ENCODE measurements around the gene ENG.

The ENG gene

GRCh38 chr9:127854184-127854806 lies at the start of gene ENG:
Gene ENG, minus strand, starts transcription at chr9:127854658. Its CDS starts 303 bp downstream, at chr9:127854355.
- Mint-ChIP-seq H3K9me3 (peaks cover 13% of the 10 kb centered on the region), H3K27me3 (peaks cover 5% of the 10 kb centered on the region), H3K27ac (peak within 1 kb of the TSS; percentile 88), H3K36me3 (peaks cover 24% of the 10 kb centered on the region), H3K4me3 (peak within 1 kb of the TSS; percentile 88), H3K4me1 (peaks cover 43% of the 10 kb centered on the region)
- CTCF ChIA-PET: interaction anchor here (2.4 to 2.5 kb wide), 2 partner anchors 15 to 119 kb away, joined by 8 to 10 read pairs; partner anchors contain the start of gene TOR2A
- DNase-seq: peak; percentile 57

GRCh38 chr9:127903557-127904475 lies 49.4 kb upstream of the ENG start:
- CTCF ChIA-PET: interaction anchor here (0.7 to 4.3 kb wide), 4 partner anchors 12 to 119 kb away, joined by 3 to 21 read pairs (median 4); no protein-coding TSS in a partner anchor
- Mint-ChIP-seq H3K4me1 (peaks cover 56% of the 10 kb centered on the region), H3K36me3 (peaks cover 29% of the 10 kb centered on the region), H3K9me3 (no peaks in the 10 kb centered on the region), H3K27me3 (no peaks in the 10 kb centered on the region), H3K27ac (peak overlapping the region; percentile 99), H3K4me3 (peak overlapping the region; percentile 92)
- DNase-seq: peak; percentile 90

GRCh38 chr9:127899128-127899943 lies 44.9 kb upstream of the ENG start, which contains the start of gene ST6GALNAC6:
Gene ST6GALNAC6, minus strand, starts transcription at chr9:127899603. Its CDS starts 1,622 bp downstream, at chr9:127897981.
- H3K27ac Mint-ChIP-seq: peak within 1 kb of the TSS; percentile 83
- no peaks in the 10 kb centered on the region for H3K27me3 Mint-ChIP-seq
- peaks cover 53% of the 10 kb centered on the region for H3K36me3 Mint-ChIP-seq
- peak within 1 kb of the TSS; percentile 84 for H3K4me3 Mint-ChIP-seq
- H3K4me1 Mint-ChIP-seq: peaks cover 41% of the 10 kb centered on the region
- DNase-seq: peak; percentile 77
- peaks cover 6% of the 10 kb centered on the region for H3K9me3 Mint-ChIP-seq
- CTCF ChIA-PET: interaction anchor here (1.2 to 1.3 kb wide), 2 partner anchors 9 to 11 kb away, joined by 4 to 5 read pairs; no protein-coding TSS in a partner anchor

- Mint-ChIP-seq H3K4me3 (peak overlapping the region; percentile 81), H3K4me1 (peaks cover 38% of the 10 kb centered on the region), H3K27ac (peak overlapping the region; percentile 54), H3K27me3 (no peaks in the 10 kb centered on the region), H3K36me3 (peaks cover 55% of the 10 kb centered on the region), H3K9me3 (peaks cover 12% of the 10 kb centered on the region)
- CTCF ChIA-PET: interaction anchor here (1.2 kb wide), 2 partner anchors 9 to 11 kb away, joined by 4 to 5 read pairs; no protein-coding TSS in a partner anchor
- DNase-seq: peak; percentile 36
Observed at GRCh38 chr9:127898433-127899127, 44.1 kb upstream of the ENG start.

- H3K4me3 Mint-ChIP-seq: peak overlapping the region; percentile 28
- peaks cover 66% of the 10 kb centered on the region for H3K36me3 Mint-ChIP-seq
- CTCF ChIA-PET: no interaction called here
Observed at GRCh38 chr9:127897193-127897692, 42.8 kb upstream of the ENG start.

GRCh38 chr9:127896395-127897192 lies 42.1 kb upstream of the ENG start:
- Mint-ChIP-seq H3K4me3 (no peak overlapping the region), H3K27ac (no peak overlapping the region), H3K36me3 (peaks cover 67% of the 10 kb centered on the region), H3K9me3 (peaks cover 21% of the 10 kb centered on the region), H3K4me1 (peaks cover 36% of the 10 kb centered on the region), H3K27me3 (no peaks in the 10 kb centered on the region)
- CTCF ChIA-PET: no interaction called here
- no peak for DNase-seq

More at GRCh38 chr9:127897193-127897692, 42.8 kb upstream of the ENG start:
- Mint-ChIP-seq H3K4me1 (peaks cover 42% of the 10 kb centered on the region), H3K27ac (no peak overlapping the region), H3K27me3 (no peaks in the 10 kb centered on the region), H3K9me3 (peaks cover 21% of the 10 kb centered on the region)
- peak; percentile 40 for DNase-seq

GRCh38 chr9:127895811-127896210 lies 41.4 kb upstream of the ENG start:
- Mint-ChIP-seq H3K27me3 (no peaks in the 10 kb centered on the region), H3K4me3 (no peak overlapping the region), H3K27ac (no peak overlapping the region), H3K4me1 (peaks cover 33% of the 10 kb centered on the region), H3K36me3 (peaks cover 69% of the 10 kb centered on the region), H3K9me3 (peaks cover 21% of the 10 kb centered on the region)
- DNase-seq: no peak
- CTCF ChIA-PET: interaction anchor here (1.4 kb wide), 1 partner anchor 14 kb away, joined by 6 read pairs; no protein-coding TSS in a partner anchor

GRCh38 chr9:127893392-127893791 lies 38.9 kb upstream of the ENG start:
- no peak for DNase-seq
- CTCF ChIA-PET: no interaction called here
- Mint-ChIP-seq H3K4me3 (no peak overlapping the region), H3K36me3 (peaks cover 73% of the 10 kb centered on the region), H3K27me3 (no peaks in the 10 kb centered on the region), H3K4me1 (peaks cover 24% of the 10 kb centered on the region), H3K27ac (no peak overlapping the region), H3K9me3 (peaks cover 21% of the 10 kb centered on the region)

GRCh38 chr9:127892831-127893230 lies 38.4 kb upstream of the ENG start:
- no peak overlapping the region for H3K27ac Mint-ChIP-seq
- peaks cover 21% of the 10 kb centered on the region for H3K4me1 Mint-ChIP-seq
- CTCF ChIA-PET: no interaction called here
- H3K27me3 Mint-ChIP-seq: no peaks in the 10 kb centered on the region
- peaks cover 21% of the 10 kb centered on the region for H3K9me3 Mint-ChIP-seq
- DNase-seq: no peak
- peaks cover 72% of the 10 kb centered on the region for H3K36me3 Mint-ChIP-seq
- H3K4me3 Mint-ChIP-seq: no peak overlapping the region

GRCh38 chr9:127890053-127890452 lies 35.6 kb upstream of the ENG start:
- Mint-ChIP-seq H3K4me3 (no peak overlapping the region), H3K9me3 (peaks cover 19% of the 10 kb centered on the region), H3K36me3 (peaks cover 67% of the 10 kb centered on the region)

GRCh38 chr9:127887792-127888191 lies 33.3 kb upstream of the ENG start:
- no peak for DNase-seq
- CTCF ChIA-PET: interaction anchor here (0.9 to 1.6 kb wide), 4 partner anchors 18 to 82 kb away, joined by 3 to 7 read pairs (median 4); no protein-coding TSS in a partner anchor
- peaks cover 3% of the 10 kb centered on the region for H3K9me3 Mint-ChIP-seq
- no peaks in the 10 kb centered on the region for H3K27me3 Mint-ChIP-seq
- peaks cover 15% of the 10 kb centered on the region for H3K4me1 Mint-ChIP-seq
- H3K27ac Mint-ChIP-seq: no peak overlapping the region
- H3K36me3 Mint-ChIP-seq: peaks cover 56% of the 10 kb centered on the region
- H3K4me3 Mint-ChIP-seq: no peak overlapping the region

More at GRCh38 chr9:127890053-127890452, 35.6 kb upstream of the ENG start:
- Mint-ChIP-seq H3K27me3 (no peaks in the 10 kb centered on the region), H3K4me1 (peaks cover 17% of the 10 kb centered on the region), H3K27ac (no peak overlapping the region)
- DNase-seq: no peak
- CTCF ChIA-PET: interaction anchor here (1.3 to 1.7 kb wide), 3 partner anchors 9 to 31 kb away, joined by 5 to 7 read pairs (median 5); no protein-coding TSS in a partner anchor

GRCh38 chr9:127886401-127886972 lies 32.0 kb upstream of the ENG start:
- Mint-ChIP-seq H3K27ac (no peak overlapping the region), H3K4me3 (no peak overlapping the region), H3K4me1 (peaks cover 13% of the 10 kb centered on the region), H3K27me3 (no peaks in the 10 kb centered on the region), H3K9me3 (no peaks in the 10 kb centered on the region), H3K36me3 (peaks cover 47% of the 10 kb centered on the region)
- CTCF ChIA-PET: interaction anchor here (1.6 kb wide), 1 partner anchor 35 kb away, joined by 7 read pairs; no protein-coding TSS in a partner anchor
- DNase-seq: no peak
